Naive thymus-derived CD8-positive, alpha-beta T cell (primary cell): Measurements from ENCODE around the gene PLEKHG5. TPM values are rescaled to one million over a fixed set of nuclear protein-coding genes. Genes with fewer than 3 reads are reported as not detected.

ENCODE experiments used
- ATAC-seq, 2 donors: fragments of 150-1000 bp; cut with Tn5 transposase in 1 of 2; sonication (Bioruptor Pico), chemical (Tn5 transposase) in 1 of 2; 1 replicate in 1 of 2; 2 replicates in 1 of 2; pipeline ENCODE4 v1.10.0; 2021; ENCODE audit warnings: mild to moderate bottlenecking in 2 of 2, moderate library complexity in 2 of 2
- POLR2A ChIA-PET: fragments of 350-600 bp; sonication (Branson Sonifier 250); formaldehyde crosslinking; loops from one replicate; lab custom pipeline; 2021; ENCODE audit warnings: antibody characterized with exemption; lab: Charles Lee
- DNase-seq, 10 donors: peaks; one replicate each; pipeline versions ENCODE4 v3.0.0 to v3.0.0-alpha.2; 2020 to 2022
- H3K27ac Mint-ChIP-seq, 10 donors: one replicate each; pipeline ENCODE4 v1.8.0; 2020 to 2022; ENCODE audit warnings: mild to moderate bottlenecking in 10 of 10, mixed read lengths in 10 of 10, moderate library complexity in 4 of 10, inconsistent platforms in 1 of 10
- H3K27me3 Mint-ChIP-seq, 5 donors: one replicate each; pipeline ENCODE4 v1.8.0; 2021 to 2022; ENCODE audit warnings: mixed read lengths in 5 of 5
- H3K36me3 Mint-ChIP-seq, 3 donors: one replicate each; pipeline ENCODE4 v1.8.0; 2020 to 2022; ENCODE audit warnings: mixed read lengths in 3 of 3, mild to moderate bottlenecking in 2 of 3, inconsistent platforms in 1 of 3
- H3K4me1 Mint-ChIP-seq, 4 donors: one replicate each; pipeline ENCODE4 v1.8.0; 2021 to 2022; ENCODE audit warnings: mixed read lengths in 4 of 4
- H3K4me3 Mint-ChIP-seq, 10 donors: one replicate each; pipeline ENCODE4 v1.8.0; 2020 to 2022; ENCODE audit warnings: mild to moderate bottlenecking in 10 of 10, mixed read lengths in 10 of 10, moderate library complexity in 6 of 10, inconsistent platforms in 1 of 10
- H3K9me3 Mint-ChIP-seq, 9 donors: one replicate each; pipeline ENCODE4 v1.8.0; 2020 to 2022; ENCODE audit warnings: mixed read lengths in 9 of 9, mild to moderate bottlenecking in 3 of 9, inconsistent platforms in 1 of 9, moderate library complexity in 1 of 9
- polyA plus RNA-seq, 3 donors: library from polyadenylated mRNA; unstranded; fragments of 300-500 nt; fragmentation: Illumina TruSeq; gene quantifications; one replicate each; pipeline ENCODE4 v1.2.3, GENCODE V29; 2021
- total RNA-seq, 8 experiments: library from RNA in 2 of 8; stranded (reverse) in 2 of 8; gene quantifications; one replicate each; pipeline ENCODE4 v1.2.3 and lab custom pipeline; 2021 to 2026

Gene PLEKHG5
- total RNA-seq: 1 to 10 TPM; 6.3 to 7.0 TPM
- polyA plus RNA-seq: 1 to 10 TPM in 1 of 3 donors, under 1 TPM in 2; 0.57 to 1.4 (median 0.59) TPM
- total RNA-seq (lab: John Stamatoyannopoulos, UW): 2.5 to 32.4 (median 8.9) reads per million in 6 experiments

- H3K4me1 Mint-ChIP-seq: peaks cover 20 to 41% (median 36%) of the 10 kb centered on the region in 4 donors
Measured at GRCh38 chr1:6491480-6491962, at the start of gene PLEKHG5. PLEKHG5 (minus strand) TSS chr1:6491667; CDS start chr1:6477571, 14,096 bp downstream.

GRCh38 chr1:6538956-6539355, 47.5 kb upstream of the PLEKHG5 start:
- no peak overlapping the region for H3K4me3 Mint-ChIP-seq
- DNase-seq (no peak), ATAC-seq (no peak)
- POLR2A ChIA-PET: no interaction called here
- peak overlapping the region in 6 of 10 donors; percentile 20 to 79 (median 66) for H3K27ac Mint-ChIP-seq
- peaks cover 0 to 12% (median 4%) of the 10 kb centered on the region in 4 donors for H3K4me1 Mint-ChIP-seq
- no peaks in the 10 kb centered on the region for H3K9me3 Mint-ChIP-seq
- no peaks in the 10 kb centered on the region for H3K27me3 Mint-ChIP-seq
- peaks cover 0 to 75% (median 10%) of the 10 kb centered on the region in 3 donors for H3K36me3 Mint-ChIP-seq

More at GRCh38 chr1:6491480-6491962, at the start of gene PLEKHG5:
- Mint-ChIP-seq H3K4me3 (peak within 1 kb of the TSS; percentile 76 to 87 (median 82)), H3K9me3 (no peaks in the 10 kb centered on the region), H3K27me3 (peaks cover 1 to 19% (median 11%) of the 10 kb centered on the region in 5 donors), H3K27ac (peak within 1 kb of the TSS; percentile 40 to 87 (median 76)), H3K36me3 (peaks cover 0 to 2% (median 0%) of the 10 kb centered on the region in 3 donors)
- POLR2A ChIA-PET: interaction anchor here (0.5 to 6.2 kb wide), 12 partner anchors 8 to 210 kb away, joined by 3 to 43 read pairs (median 7); partner anchors contain the start of genes DNAJC11, KLHL21, NOL9 and TAS1R1
- DNase-seq (no peak), ATAC-seq (no peak)

- H3K36me3 Mint-ChIP-seq: peaks cover 0 to 78% (median 21%) of the 10 kb centered on the region in 3 donors
- no peaks in the 10 kb centered on the region for H3K27me3 Mint-ChIP-seq
- POLR2A ChIA-PET: interaction anchor here (1.4 kb wide), 2 partner anchors 18 to 46 kb away, joined by 3 to 4 read pairs; partner anchors contain the start of gene NOL9
- peak overlapping the region in 3 of 10 donors; percentile 29 to 32 (median 31) for H3K27ac Mint-ChIP-seq
- DNase-seq (no peak), ATAC-seq (no peak)
- no peaks in the 10 kb centered on the region for H3K9me3 Mint-ChIP-seq
- peaks cover 0 to 12% (median 4%) of the 10 kb centered on the region in 4 donors for H3K4me1 Mint-ChIP-seq
- H3K4me3 Mint-ChIP-seq: no peak overlapping the region
Measured at GRCh38 chr1:6536291-6536690, 44.8 kb upstream of the PLEKHG5 start.

- ATAC-seq (no peak), DNase-seq (no peak)
- H3K9me3 Mint-ChIP-seq: no peaks in the 10 kb centered on the region
- H3K27me3 Mint-ChIP-seq: no peaks in the 10 kb centered on the region
- H3K36me3 Mint-ChIP-seq: peaks cover 0 to 81% (median 23%) of the 10 kb centered on the region in 3 donors
- H3K4me3 Mint-ChIP-seq: no peak overlapping the region
- peak overlapping the region in 7 of 10 donors; percentile 34 to 86 (median 62) for H3K27ac Mint-ChIP-seq
- POLR2A ChIA-PET: interaction anchor here (0.6 kb wide), 1 partner anchor 44 kb away, joined by 3 read pairs; no protein-coding TSS in a partner anchor
- H3K4me1 Mint-ChIP-seq: peaks cover 0 to 12% (median 4%) of the 10 kb centered on the region in 4 donors
Measured at GRCh38 chr1:6535214-6535613, 43.7 kb upstream of the PLEKHG5 start.

- Mint-ChIP-seq H3K4me1 (peaks cover 0 to 10% (median 3%) of the 10 kb centered on the region in 4 donors), H3K36me3 (peaks cover 0 to 81% (median 23%) of the 10 kb centered on the region in 3 donors), H3K27ac (peak overlapping the region in 2 of 10 donors; percentile 9 to 44), H3K27me3 (no peaks in the 10 kb centered on the region), H3K9me3 (no peaks in the 10 kb centered on the region), H3K4me3 (no peak overlapping the region)
- POLR2A ChIA-PET: interaction anchor here (0.7 kb wide), 1 partner anchor 70 kb away, joined by 4 read pairs; no protein-coding TSS in a partner anchor
- no peak for ATAC-seq
- DNase-seq: no peak
Measured at GRCh38 chr1:6534248-6534822, 42.9 kb upstream of the PLEKHG5 start.

GRCh38 chr1:6531996-6532395, 40.5 kb upstream of the PLEKHG5 start:
- no peaks in the 10 kb centered on the region for H3K9me3 Mint-ChIP-seq
- no peak for ATAC-seq
- no peaks in the 10 kb centered on the region for H3K27me3 Mint-ChIP-seq
- DNase-seq: no peak
- H3K4me1 Mint-ChIP-seq: peaks cover 0 to 9% (median 3%) of the 10 kb centered on the region in 4 donors
- POLR2A ChIA-PET: interaction anchor here (0.7 kb wide), 2 partner anchors 11 to 13 kb away, joined by 3 to 6 read pairs; no protein-coding TSS in a partner anchor
- no peak overlapping the region for H3K4me3 Mint-ChIP-seq
- H3K27ac Mint-ChIP-seq: no peak overlapping the region
- H3K36me3 Mint-ChIP-seq: peaks cover 0 to 84% (median 33%) of the 10 kb centered on the region in 3 donors

GRCh38 chr1:6530504-6531160, 39.2 kb upstream of the PLEKHG5 start:
- H3K27me3 Mint-ChIP-seq: no peaks in the 10 kb centered on the region
- no peak for ATAC-seq
- no peaks in the 10 kb centered on the region for H3K9me3 Mint-ChIP-seq
- no peak for DNase-seq
- peaks cover 0 to 7% (median 2%) of the 10 kb centered on the region in 4 donors for H3K4me1 Mint-ChIP-seq
- H3K4me3 Mint-ChIP-seq: no peak overlapping the region
- peaks cover 0 to 89% (median 36%) of the 10 kb centered on the region in 3 donors for H3K36me3 Mint-ChIP-seq
- POLR2A ChIA-PET: no interaction called here
- no peak overlapping the region for H3K27ac Mint-ChIP-seq

GRCh38 chr1:6528492-6528891, 37.0 kb upstream of the PLEKHG5 start:
- no peak overlapping the region for H3K4me3 Mint-ChIP-seq
- peaks cover 0 to 91% (median 31%) of the 10 kb centered on the region in 3 donors for H3K36me3 Mint-ChIP-seq
- H3K27ac Mint-ChIP-seq: peak overlapping the region in 1 of 10 donors; percentile 75
- no peak for DNase-seq
- peaks cover 0 to 2% (median 0%) of the 10 kb centered on the region in 4 donors for H3K4me1 Mint-ChIP-seq
- no peaks in the 10 kb centered on the region for H3K27me3 Mint-ChIP-seq
- POLR2A ChIA-PET: interaction anchor here (0.8 to 1.4 kb wide), 2 partner anchors 16 to 26 kb away, joined by 3 to 4 read pairs; partner anchors contain the start of gene NOL9
- ATAC-seq: no peak
- no peaks in the 10 kb centered on the region for H3K9me3 Mint-ChIP-seq

- no peaks in the 10 kb centered on the region for H3K9me3 Mint-ChIP-seq
- POLR2A ChIA-PET: no interaction called here
Measured at GRCh38 chr1:6526316-6526715, 34.8 kb upstream of the PLEKHG5 start.

GRCh38 chr1:6523566-6523965, 32.1 kb upstream of the PLEKHG5 start:
- no peak overlapping the region for H3K4me3 Mint-ChIP-seq
- H3K9me3 Mint-ChIP-seq: no peaks in the 10 kb centered on the region
- H3K27ac Mint-ChIP-seq: peak overlapping the region in 6 of 10 donors; percentile 10 to 77 (median 49)
- DNase-seq (no peak), ATAC-seq (no peak)
- peaks cover 0 to 7% (median 0%) of the 10 kb centered on the region in 4 donors for H3K4me1 Mint-ChIP-seq
- peaks cover 0 to 47% (median 11%) of the 10 kb centered on the region in 3 donors for H3K36me3 Mint-ChIP-seq
- POLR2A ChIA-PET: interaction anchor here (3.0 kb wide), 1 partner anchor 33 kb away, joined by 11 read pairs; no protein-coding TSS in a partner anchor
- no peaks in the 10 kb centered on the region for H3K27me3 Mint-ChIP-seq

More at GRCh38 chr1:6526316-6526715, 34.8 kb upstream of the PLEKHG5 start:
- H3K27me3 Mint-ChIP-seq: no peaks in the 10 kb centered on the region
- ATAC-seq: no peak
- H3K4me1 Mint-ChIP-seq: peaks cover 0 to 2% (median 0%) of the 10 kb centered on the region in 4 donors
- H3K4me3 Mint-ChIP-seq: no peak overlapping the region
- H3K27ac Mint-ChIP-seq: peak overlapping the region in 1 of 10 donors; percentile 50
- no peak for DNase-seq
- peaks cover 0 to 69% (median 17%) of the 10 kb centered on the region in 3 donors for H3K36me3 Mint-ChIP-seq

GRCh38 chr1:6521536-6521935, 30.1 kb upstream of the PLEKHG5 start:
- Mint-ChIP-seq H3K36me3 (peaks cover 0 to 27% (median 5%) of the 10 kb centered on the region in 3 donors), H3K4me3 (no peak overlapping the region), H3K9me3 (no peaks in the 10 kb centered on the region), H3K27me3 (no peaks in the 10 kb centered on the region), H3K27ac (peak overlapping the region in 5 of 10 donors; percentile 33 to 69 (median 62)), H3K4me1 (peaks cover 0 to 7% (median 0%) of the 10 kb centered on the region in 4 donors)
- DNase-seq: no peak
- POLR2A ChIA-PET: interaction anchor here (1.1 to 2.2 kb wide), 2 partner anchors 26 to 33 kb away, joined by 3 to 9 read pairs; partner anchors contain the start of genes NOL9 and TAS1R1
- ATAC-seq: no peak
